GM18861 (cell line): Measurements from ENCODE around the gene STRN.
"Not testable (repeated sequence)": the region's sequence is repeated elsewhere in the genome, so short reads cannot be mapped to it uniquely, and the experiment has no call there.

Experiments
- ATAC-seq: cut with Tn5 transposase; IDR thresholded peaks from one replicate; pipeline ENCODE4 v1.9.1; 2021; ENCODE audit not compliant: unreplicated experiment

STRN gene

DNA sequence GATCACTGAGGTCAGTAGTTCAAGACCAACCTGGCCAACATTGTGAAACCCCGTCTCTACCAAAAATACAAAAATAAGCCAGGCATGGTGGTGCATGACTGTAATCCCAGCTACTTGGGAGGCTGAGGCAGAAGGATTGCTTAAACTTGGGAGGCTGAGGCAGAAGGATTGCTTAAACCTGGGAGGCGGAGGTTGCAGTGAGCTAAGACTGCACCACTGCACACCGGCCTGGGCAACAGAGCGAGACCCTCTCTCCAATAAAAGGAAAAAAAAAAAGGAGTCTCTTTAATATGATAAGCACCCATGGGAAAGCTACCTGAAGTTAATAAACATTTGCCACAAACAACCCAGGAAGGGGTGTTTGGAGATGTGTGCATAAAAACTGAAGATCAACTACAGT is 2.6 kb downstream of the STRN start:
- ATAC-seq = no peak

DNA sequence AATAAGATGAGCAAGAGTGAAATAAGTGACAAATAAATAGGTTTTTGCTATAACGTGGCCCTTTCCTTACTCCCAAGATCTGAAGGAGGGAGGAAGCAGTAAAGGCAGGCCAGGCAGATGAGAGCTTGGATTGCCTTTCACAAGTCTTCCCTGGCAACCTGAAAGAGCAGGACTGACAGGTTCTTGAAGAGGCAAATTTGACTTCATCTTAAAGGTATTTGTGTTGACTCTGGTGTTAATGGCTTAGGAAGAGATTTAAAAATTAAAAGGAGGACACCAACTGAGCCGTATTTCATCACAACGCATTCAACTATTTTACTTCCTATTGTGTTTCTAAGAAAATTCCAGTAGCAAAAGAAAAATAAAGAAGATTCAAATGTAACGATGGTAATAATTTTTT is 3.2 kb downstream of the STRN start:
- ATAC-seq = no peak

DNA sequence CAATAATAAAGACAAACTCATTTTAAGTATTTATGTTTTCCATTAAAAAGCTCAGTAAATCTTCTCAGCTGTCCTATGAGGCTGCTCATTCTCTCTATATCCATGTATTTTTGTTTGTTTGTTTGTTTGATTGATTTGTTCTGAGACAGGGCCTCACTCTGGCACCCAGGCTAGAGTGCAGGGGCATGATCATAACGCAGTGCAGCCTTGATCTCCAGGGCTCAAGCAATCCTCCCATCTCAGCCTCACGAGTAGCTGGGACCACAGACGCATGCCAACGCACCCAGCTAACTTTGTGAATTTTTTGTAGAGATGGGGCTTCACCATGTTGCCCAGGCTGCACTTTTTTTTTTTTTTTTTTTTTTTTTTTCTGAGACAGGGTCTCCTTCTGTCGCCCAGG is 5.6 kb downstream of the STRN start:
- ATAC-seq = no peak

DNA sequence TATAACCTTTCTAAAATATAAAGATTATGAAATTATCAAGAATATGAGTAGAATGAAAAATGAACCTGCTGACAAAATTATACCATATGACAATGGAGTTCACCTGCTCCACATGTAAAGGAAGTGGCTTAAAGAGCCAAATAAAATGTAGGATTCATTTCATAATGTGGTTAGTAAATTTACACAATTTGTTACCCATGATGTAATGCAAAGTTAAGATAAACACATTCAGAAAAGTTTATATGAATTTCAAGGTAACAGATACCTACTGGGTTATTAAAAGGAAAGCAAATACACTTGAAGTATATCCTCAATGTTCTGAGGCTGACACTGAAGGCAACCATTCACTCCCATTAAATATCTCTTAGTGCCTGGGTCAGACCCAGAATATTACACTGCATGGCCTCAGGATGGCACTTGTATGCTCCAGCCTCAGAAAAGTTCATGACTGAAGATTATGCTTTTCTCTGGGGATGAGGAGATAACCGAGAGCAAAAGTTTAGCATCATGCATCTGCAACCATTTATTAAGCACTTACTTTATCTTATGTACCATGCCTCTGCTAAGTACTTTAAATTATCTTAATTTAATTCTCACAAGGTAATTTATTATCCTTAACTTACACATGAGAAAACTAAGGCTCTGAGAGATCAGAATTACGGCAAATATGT is 6.2 kb downstream of the STRN start:
- ATAC-seq = no peak

DNA sequence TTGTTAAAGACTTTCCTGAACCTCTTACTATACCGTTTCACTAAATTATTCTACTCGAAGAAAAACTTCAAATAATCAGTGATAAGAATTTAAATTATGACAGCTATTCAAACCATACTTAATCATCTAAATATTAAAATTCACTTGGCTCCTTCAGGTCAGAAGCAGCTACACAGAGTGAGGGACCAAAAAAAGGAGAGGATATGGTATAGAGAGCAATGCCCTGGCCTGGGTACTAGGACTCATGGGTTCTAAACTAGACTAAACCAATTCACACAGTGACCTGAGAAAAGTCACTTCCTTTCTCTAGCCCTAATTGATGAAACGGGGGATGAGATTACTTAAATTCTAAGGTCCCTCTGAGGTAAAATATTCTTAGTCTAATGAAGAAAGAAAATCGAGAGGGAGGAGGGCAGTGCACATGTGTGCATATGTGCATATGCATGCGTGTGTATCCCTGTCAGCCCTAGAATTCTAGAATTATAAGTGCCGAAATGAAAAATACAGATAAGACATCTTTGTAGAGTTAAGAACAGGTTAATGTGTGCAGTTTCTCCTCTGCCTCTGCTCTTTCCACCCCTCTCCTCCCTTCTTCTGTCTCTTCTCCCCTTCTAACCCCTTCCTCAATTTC is 11.2 kb downstream of the STRN start:
- ATAC-seq = no peak

DNA sequence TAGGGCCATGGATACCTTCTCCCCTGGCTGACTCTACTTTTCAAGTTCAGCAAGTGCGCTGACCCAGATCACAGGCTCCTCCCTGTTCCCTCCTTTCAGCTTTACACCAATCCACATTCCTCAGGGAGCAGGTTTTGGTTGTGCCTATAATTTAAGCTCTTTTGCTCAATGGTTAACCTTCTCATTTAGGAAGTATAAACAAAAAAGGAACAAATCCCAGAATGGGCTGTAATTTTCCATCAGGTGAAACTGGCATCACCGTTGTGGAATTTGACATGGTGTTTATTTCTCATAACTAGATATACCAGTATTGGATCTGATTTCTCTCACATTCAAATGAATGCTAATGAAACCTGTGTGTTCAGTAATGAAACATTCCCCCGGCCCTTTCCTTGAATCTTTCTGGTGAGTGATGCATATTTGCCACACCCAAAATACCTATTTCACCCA is 13.6 kb downstream of the STRN start:
- no peak for ATAC-seq

DNA sequence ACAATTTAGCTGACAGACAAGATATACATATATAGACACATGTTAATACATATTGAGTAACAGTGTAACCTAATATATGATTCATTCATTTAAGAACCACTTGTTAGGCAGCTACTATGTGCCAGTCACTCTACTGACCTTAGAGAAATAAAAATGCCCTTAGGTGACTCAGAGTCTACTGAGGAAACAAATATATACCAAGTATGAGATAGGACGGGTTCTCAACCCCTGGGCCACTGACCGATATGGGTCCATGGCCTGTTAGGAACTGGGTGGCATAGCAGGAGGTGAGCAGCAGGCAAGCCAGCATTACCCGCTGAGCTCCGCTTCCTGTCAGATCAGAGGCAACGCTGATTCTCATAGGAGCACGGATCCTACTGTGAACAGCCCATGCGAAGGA is 14.8 kb downstream of the STRN start:
- ATAC-seq = no peak

DNA sequence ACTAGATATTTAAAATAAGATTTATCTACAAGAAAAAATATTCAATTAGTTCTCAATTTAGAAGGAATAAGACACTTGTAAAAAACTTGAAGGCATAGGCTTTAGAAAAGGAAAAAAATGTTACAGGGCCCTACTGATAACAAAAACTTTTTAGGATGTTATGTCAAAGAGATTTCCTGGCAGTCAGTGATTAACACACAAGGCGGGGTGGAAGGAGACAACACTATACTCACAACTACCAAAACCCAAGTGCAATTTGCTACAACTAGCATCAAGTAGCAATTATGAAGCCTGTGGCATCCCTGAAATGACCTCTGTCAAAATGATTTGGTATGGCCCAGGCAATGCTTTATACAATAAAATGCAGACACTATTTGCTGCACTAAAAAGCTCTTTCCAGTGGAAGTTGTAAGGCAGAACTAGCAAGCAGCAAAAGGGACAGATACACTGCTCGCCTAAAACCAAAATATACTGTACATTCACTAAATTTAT is 15.3 kb downstream of the STRN start:
- no peak for ATAC-seq

DNA sequence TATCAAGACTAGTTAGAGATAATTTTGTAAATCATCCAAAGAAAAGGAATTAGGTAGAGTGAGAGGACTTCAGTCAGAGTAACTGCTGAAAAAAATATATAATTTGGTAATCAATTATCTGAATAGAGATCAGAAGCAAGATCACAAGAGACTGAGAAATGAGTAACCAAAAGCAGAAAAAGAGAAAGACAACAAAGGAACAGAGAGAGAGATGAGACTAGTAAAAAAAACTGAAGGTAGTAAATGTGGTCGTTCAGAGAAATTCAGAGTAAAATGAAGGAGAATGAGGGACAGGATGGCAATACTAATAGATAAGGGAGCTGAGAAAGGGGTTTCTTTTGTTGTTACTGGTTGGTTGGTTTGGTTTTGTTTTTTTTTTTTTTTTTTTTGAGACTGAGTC is 16.5 kb downstream of the STRN start:
- no peak for ATAC-seq

DNA sequence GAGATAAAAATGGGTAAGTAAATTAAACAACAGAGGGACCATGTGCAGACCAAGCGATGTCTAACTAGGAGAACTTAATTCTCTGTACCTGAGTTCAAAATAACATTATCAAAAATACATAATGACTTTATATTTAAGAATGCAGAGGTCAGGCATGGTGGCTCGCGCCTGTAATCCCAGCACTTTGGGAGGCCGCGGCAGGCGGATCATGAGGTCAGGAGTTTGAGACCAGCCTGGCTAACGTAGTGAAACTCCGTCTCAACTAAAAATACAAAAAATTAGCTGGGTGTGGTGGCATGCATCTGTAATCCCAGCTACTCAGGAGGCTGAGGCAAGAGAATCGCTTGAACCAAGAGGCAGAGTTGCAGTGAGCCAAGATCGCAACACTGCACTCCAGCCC is 21.1 kb downstream of the STRN start:
- ATAC-seq = not testable (repeated sequence)

DNA sequence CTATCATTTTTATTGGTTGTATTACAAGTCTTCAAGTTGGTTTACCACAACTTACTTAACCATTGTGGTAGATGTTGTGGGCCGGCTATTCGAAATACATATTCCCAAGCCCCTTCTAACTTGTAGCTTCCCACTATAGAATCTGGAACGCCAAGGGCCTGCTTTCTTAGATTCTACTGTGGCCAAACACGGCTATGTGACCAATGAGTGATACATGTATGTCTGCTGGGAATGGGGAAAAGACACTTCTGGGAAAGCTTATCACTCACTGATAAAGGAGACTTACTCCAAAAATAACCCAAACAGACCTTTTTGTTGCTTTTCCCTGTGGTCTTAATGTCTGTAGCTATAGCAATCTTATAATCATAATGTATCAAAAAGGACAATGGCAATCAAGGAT is 24.5 kb downstream of the STRN start:
- no peak for ATAC-seq

DNA sequence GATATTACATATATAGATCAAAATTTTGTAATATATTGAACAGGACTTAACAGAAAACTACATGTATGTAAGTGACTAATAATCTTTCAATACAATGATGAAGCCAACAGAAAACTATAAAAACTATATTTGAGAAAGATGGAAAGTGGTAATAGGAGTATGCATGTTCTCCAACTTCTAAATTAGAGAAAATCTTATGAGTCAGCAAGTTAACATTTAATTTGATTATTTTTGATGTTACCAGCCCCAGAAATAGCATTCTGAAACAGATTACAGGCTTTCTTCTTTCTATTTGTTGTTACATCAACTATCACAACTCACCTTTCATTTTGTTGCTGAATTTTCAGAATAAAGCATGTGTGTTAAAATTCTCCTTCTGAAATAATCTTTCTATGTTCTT is 29.8 kb downstream of the STRN start:
- ATAC-seq = not testable (repeated sequence)

DNA sequence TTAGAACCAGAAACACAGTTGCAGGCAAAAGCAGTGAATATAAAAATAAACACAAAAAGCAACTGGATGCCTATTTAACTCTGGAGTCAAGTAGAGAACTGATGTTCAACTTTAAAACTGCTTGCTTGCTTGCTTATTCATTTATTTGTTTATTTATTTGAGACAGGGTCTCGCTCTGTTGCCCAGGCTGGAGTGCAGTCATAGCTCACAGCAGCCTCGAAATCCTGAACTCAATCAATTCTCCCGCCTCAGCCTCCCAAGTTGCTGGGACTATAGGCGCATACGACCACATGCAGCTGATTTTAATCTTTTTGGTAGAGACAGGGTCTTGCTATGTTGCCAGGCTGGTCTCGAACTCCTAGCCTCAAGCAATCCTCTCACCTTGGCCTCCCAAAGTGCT is 34.6 kb downstream of the STRN start:
- ATAC-seq = not testable (repeated sequence)

DNA sequence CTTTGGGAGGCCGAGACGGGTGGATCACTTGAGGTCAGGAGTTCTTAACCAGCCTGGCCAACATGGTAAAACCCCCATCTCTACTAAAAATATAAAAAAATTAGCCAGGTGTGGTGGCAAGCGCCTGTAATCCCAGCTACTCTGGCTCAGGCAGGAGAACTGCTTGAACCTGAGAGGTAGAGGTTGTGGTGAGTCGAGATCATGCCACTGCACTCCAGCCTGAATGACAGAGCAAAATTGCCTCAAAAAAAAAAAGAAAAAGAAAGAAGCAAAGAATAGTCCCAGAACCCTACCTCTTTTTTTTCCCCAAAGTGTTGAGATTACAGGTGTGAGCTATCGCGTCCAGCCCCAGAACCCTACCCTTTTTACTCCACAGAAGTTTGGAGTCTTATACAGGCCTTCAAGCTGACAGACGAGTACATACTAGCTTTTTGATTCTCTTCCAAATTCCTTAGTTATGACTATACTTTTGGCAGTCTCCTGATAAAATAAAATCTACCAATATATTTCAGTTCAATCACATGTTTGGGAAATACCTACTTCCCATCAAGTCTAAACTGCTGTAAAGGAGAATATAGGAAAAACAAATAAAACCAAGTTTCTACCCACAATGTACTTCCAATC is 35.4 kb downstream of the STRN start:
- ATAC-seq = not testable (repeated sequence)

DNA sequence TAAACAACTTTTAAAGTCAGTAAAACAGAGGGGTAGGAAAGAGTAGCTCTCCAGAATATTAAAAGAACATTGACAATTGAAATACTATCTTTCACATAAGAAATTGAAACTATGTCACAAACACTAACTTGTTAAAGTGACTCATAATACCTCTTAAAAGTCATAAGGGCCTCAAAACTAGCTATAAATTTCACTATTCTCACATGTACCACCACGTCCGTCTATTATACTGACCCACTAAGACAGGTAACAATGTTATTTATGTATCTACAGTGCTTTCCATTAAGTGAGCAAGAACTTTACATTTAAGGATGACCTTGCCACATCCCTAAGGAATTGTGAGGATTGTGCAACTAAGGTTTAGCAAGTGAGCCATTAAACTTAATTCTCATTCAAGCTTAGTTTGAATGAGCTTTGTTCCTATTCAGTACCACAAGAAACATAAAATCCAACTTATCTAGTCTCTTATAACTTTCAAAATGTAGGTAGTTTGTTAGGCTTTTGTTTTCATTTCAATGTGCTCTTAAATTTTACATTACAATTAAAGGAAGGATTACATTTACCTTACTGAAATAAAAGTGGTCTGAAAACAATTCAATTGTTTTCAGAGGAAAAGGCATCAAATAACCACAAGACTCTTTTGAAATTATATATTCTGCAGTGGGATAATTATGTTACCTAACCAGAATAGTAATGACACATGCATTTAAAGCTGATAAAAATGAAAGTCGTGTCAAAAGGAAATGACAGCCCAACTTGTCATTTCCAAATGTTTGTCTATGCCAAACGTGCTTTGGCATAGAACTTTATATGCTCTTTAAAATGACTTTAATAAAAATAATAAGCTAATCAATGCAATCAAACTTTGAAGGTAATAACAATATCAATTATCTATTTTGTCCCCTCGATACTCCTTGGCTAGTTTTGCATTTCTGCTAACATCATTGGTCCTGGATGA is 39.9 kb downstream of the STRN start:
- not testable (repeated sequence) for ATAC-seq

DNA sequence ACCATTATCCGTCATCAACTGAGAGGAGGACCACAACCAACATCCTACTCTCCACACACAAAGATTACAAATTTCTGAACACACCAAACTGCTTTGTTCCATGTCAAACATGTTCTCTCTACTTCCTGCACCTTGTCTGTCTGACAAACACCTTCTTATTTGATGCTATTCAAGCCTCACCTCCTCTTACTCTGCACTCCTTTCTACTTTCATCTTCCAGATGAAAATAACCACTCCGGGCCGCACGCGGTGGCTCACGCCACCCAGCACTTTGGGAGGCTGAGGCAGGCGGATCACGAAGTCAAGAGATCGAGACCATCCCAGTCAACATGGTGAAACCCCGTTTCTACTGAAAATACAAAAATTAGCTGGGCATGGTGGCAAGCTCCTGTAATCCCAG is 43.7 kb downstream of the STRN start:
- ATAC-seq = not testable (repeated sequence)

DNA sequence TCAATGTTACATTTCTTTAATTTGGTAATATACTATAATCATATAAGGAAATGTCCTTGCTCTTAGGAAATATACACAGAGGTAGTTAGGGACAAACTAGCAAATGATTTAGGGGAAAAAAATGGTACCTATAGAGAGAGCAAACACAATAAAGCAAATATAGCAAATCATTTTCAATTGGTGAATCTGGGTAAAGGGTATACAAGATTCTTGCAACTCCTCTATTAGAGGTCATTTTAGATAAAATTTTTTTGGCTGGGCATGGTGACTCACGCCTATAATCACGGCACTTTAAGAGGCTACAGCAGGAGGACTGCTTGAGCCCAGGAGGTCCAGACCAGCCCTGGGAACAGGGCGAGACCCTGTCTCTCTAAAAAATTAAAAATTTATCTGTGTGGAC is 44.4 kb downstream of the STRN start:
- ATAC-seq = no peak

DNA sequence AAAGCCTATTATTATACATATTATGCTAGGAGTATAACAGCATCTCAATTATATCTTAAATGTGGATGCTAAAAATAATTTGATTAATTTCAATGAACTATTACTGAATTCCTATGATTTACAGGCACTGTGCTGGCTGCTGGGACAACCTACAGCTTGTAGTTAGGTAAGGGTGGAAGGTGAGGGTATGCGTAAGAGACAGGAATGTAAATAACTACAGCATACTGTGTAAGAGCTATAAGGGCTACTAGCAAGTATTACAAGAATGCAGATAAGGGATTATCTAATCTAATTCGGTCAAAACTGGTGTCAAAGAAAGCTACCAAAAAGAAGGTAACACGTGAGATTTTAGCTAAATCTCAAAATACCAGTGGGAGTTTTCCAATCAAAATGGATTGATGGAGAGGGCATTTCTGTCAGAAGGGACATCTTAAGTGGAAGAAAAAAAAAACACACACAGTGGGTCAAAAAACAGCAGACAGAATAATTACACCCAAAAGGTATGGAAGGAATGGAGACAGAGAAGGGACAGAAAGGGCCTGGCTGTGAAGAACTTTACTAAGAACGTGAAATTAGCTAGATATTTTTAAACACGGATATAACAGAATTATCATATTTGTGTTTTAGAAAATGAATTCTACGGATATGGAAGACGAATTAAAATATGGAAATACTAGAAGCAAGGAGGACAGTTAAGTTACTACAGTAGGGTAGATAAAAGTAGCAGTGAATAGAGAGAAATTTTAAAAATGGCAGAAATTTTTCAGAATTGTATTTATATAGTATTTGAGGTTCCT is 47.1 kb downstream of the STRN start:
- ATAC-seq = no peak

DNA sequence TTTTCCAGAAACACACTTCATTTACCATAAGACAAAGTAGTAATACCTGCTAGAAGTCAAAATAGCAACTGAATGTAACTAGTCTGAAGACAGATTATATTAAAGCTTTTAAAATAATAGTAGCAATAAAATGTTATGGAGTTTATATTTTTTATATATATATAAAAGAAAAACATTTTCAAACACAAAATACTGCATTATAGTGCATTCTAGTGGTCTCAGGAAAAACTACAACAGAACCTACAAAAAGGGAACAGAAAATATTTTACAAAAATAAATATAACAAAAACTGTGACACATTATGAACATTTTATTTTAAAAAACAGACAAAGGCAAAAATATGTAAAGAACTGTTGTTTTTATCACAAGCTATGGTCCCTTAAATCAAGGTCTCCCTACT is 48.0 kb downstream of the STRN start:
- no peak for ATAC-seq

DNA sequence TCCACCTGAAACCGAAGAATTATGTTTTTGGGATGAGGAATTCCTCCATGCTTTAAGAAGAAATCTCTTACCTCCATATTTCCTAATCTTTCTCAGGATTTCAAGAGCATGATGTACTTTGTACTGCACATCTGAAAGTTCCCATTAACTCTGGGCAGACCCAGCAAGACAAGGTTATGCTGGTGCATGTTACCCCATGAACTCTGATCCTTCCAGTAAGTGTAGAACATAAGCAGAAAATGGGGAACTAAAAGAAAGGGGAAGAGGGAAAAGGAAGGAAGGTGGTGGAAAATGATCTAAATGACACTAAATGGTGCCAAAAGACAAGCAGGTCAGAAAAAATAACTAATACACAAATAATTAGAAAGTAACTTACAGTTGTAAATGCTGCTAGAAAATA is 50.7 kb downstream of the STRN start:
- ATAC-seq = no peak
